HG02588 (cell line): Measurements from ENCODE around the gene EPHA6.
"Not testable (repeated sequence)": the region's sequence is repeated elsewhere in the genome, so short reads cannot be mapped to it uniquely, and the experiment has no call there.

Experiments
- ATAC-seq: cut with Tn5 transposase; IDR thresholded peaks from one replicate; pipeline ENCODE4 v1.9.1; 2021; ENCODE audit warnings: mild to moderate bottlenecking, moderate library complexity; ENCODE audit not compliant: unreplicated experiment

Gene EPHA6

DNA sequence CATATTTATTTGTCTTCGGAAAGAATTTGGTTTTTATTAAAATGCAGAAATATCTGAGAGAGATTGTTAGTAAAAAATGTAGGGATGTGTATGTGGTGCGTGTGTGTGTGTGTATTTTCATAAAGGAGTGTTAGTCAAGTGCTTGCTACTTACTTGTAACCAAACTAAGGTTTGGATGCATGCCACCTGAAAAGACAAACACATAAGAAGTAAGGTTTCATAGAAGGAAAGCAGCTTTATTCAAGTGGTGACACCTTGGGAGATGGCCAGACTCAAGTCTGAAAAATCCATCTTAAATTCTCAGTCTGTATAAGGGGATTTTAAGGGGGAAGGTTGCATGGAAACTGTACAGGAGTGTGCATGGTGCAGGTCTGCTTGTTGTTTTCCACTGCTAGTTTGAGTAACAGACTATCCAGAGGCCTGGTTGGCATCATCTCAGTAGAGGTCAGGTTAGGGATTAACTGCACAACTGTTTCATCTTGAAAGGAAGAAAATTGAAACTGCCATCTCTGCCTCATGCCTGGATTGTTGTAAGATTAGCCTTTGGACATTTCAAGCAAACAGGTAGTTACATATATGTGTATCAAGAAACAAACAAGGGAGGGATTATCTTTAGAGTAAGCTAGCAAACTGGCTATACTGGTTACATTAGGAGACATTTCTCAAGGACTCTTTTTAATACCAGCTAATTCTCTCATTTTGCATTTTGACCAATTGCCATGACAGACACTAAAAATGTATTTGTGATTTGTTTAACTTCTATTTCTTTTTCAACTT is 196.7 kb downstream of the EPHA6 start:
- ATAC-seq = no peak

DNA sequence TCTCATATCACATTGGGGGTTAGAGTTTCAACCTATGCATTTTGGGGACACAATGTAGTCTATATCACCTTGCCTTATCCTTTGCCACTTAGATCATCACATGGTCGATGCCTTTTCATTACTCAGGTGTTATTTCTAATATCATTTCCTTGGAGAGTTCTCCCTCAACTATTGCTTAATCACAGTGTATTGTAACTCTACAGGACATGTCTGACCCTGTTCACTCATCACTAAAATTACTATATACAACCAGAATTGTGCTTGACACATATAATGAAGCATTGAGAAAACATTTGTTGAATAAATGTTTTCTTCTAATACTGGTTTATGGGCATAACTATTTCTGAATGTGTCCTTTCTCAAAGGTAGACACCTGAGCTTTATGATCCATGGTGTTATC is 207.4 kb downstream of the EPHA6 start:
- no peak for ATAC-seq

DNA sequence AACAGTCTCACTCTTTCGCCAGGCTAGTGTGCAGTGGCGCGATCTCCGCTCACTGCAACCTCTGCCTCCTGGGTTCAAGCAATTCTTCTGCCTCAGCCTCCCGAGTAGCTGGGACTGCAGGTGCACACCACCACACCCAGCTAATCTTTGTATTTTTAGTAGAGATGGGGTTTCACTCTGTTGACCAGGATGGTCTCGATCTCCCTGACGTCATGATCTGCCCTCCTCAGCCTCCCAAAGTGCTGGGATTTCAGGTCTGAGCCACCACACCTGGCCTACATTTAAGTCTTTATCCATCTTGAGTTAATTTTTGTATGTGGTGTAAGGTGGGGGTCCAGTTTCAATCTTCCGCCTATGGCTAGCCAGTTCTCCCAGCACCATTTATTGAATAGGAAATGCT is 211.2 kb downstream of the EPHA6 start:
- not testable (repeated sequence) for ATAC-seq

GRCh38 chr3:97029972-97030371 is 215.6 kb downstream of the EPHA6 start:
- no peak for ATAC-seq

DNA sequence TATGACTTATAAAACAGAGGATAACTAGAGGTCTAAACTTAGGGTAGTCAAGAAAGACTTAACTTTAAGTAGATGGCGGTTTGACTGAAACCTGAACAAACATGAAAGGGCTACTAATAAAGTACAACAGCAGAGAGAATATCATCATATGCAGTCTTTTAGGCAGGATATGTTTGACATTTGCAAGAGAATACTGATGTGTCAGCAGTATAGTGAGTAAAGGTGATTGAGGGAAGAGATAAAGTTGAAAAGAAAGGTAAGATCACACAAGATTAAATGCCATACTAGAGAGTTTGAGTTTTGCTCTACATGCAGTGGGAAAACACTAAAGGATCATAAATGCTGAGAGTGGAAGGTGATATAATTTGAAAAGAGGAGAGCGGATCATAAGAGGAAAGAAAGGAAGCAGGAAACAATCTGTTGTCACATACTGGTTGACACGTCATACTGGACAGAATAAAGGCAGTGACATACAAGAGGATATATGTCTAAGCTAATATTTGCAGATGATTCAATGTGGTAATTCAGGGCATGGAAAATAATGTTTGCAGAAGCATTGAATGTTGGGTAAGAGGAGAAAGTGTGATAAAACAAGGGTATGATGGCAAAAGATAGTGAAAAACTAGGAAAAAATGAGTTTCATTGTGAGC is 223.0 kb downstream of the EPHA6 start:
- ATAC-seq = no peak

- ATAC-seq = no peak
These were observed 229.0 kb downstream of the EPHA6 start for GRCh38 chr3:97043411-97043810.

- no peak for ATAC-seq
These were observed 243.0 kb downstream of the EPHA6 start for GRCh38 chr3:97057365-97057764.

GRCh38 chr3:97059168-97059567 is 244.8 kb downstream of the EPHA6 start:
- ATAC-seq = no peak

DNA sequence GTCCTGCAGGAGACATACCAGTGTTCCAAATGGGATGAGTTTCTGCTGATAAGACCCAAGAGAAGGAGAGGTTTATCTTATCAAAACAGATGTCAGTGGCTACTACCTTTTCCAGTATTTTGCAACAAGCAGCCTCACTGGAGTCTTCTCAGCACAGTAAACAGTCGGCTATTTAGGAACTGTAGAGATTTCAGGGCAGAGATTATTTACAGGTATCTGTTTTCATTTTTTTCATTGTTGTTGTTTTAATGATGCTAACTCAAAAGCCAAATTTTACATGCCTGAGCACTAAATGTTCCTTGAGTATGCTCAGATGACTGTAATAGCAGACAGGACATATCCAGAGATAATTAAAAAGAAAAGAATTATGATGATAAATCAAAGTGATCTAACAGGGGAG is 252.1 kb downstream of the EPHA6 start:
- ATAC-seq = no peak

- no peak for ATAC-seq
These were observed 255.9 kb downstream of the EPHA6 start for GRCh38 chr3:97070302-97070701.

DNA sequence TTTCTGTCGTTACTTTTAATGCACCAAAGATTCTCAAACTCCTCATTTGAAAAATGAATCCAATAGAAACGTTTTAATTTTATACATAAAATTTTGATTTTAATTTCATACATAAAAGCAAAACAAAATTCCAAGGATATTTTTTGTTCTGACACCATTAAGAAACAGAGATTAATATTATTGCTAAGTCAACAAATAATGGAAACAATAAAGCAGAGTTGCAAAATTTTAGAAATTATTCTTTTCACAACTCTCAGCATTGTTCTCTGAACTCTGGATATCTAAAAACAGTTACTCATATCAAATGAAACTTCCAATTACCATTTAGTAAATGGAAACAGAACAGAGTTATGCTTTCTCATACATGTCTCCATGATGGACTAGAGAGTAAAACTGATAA is 260.2 kb downstream of the EPHA6 start:
- ATAC-seq = no peak

GRCh38 chr3:97076673-97077072 is 262.3 kb downstream of the EPHA6 start:
- ATAC-seq = no peak

DNA sequence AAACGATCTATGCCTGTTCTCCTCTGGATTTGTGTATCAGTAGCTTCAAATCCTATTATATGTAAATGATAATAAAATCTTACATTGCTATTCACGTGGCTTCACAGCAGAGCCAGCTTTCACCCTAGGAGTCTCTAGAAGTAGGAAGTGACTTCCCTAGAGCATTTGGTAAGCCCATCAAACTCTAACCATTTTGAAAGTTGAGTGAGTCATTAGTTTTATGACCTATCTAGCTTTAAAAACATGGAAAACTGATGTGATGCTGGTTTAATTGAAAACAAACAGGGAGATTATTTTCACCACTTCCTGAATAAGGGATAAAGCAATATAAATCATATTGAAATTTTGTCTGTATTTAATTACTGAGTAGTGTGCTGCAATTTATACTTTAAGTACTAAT is 275.2 kb downstream of the EPHA6 start:
- no peak for ATAC-seq

GRCh38 chr3:97102641-97103040 is 288.2 kb downstream of the EPHA6 start:
- ATAC-seq = no peak

GRCh38 chr3:97105989-97106651 is 291.7 kb downstream of the EPHA6 start:
- no peak for ATAC-seq

GRCh38 chr3:97106652-97106989 is 292.2 kb downstream of the EPHA6 start:
- no peak for ATAC-seq

DNA sequence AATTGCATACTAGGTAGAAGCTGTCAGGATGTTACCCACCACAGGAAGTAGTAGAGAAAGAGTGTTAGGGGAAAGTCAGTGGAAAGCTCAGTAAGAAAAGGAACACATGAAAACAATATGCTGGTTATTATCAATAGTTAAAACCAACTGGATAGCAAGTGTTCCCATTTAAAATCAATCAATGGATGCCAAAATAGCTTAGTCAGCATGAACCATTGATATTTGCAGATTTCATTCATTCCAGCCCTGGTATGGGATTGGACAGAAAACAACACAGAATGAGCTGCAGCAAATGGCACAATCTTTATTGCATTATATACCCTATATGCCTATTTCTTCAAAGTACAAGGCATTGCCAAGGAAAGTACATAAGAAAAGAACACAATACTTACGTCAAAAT is 293.7 kb downstream of the EPHA6 start:
- no peak for ATAC-seq

- ATAC-seq = no peak
These were observed 296.9 kb downstream of the EPHA6 start for GRCh38 chr3:97111244-97111643.

- ATAC-seq = no peak
These were observed 307.0 kb downstream of the EPHA6 start for GRCh38 chr3:97121386-97121785.

- ATAC-seq = no peak
These were observed 311.6 kb downstream of the EPHA6 start for GRCh38 chr3:97125902-97126499.

GRCh38 chr3:97131476-97131875 is 317.1 kb downstream of the EPHA6 start:
- ATAC-seq = no peak
